ENCODE data around the gene MACROH2A2.

Gene MACROH2A2

GRCh38 chr10:70053218-70053840, 683 bp downstream of the MACROH2A2 start:
- Histone ChIP-seq H3K4me3 (ENCODE audit: insufficient read depth in 1 of 2, low read depth in 1 of 2, low read length in 2 of 2) (peak overlapping the region; percentile 75 to 80), H3K4ac (ENCODE audit: low read depth in 1 of 2, low read length in 2 of 2) (peak overlapping the region in 1 of 2 experiments; percentile 36), H4K8ac (ENCODE audit: low read length) (no peak overlapping the region), H3K14ac (ENCODE audit: low read length in 2 of 2) (no peak overlapping the region), H2BK12ac (ENCODE audit: low read length in 2 of 2) (no peak overlapping the region), H3K36me3 (ENCODE audit: control insufficient read depth in 1 of 2, insufficient read depth in 2 of 2, low read depth in 1 of 2, low read length in 2 of 2) (no peaks in the 10 kb centered on the region), H3K23ac (ENCODE audit: low read length in 2 of 2) (no peak overlapping the region), H2BK15ac (ENCODE audit: low read depth, poor library complexity, severe bottlenecking) (no peak overlapping the region), H3K9ac (ENCODE audit: low read length) (peak overlapping the region; percentile 75), H3K4me2 (ENCODE audit: low read length, poor library complexity, severe bottlenecking) (peak overlapping the region; percentile 52), H3K18ac (ENCODE audit: low read depth in 1 of 2, low read length in 2 of 2) (peak overlapping the region in 1 of 2 experiments; percentile 28), H3K9me3 (ENCODE audit: control insufficient read depth, low read length) (no peaks in the 10 kb centered on the region), H2AFZ (ENCODE audit: low read depth, low read length) (no peak overlapping the region), H4K91ac (ENCODE audit: low read length) (no peak overlapping the region), H2BK5ac (ENCODE audit: low read depth, low read length, poor library complexity, severe bottlenecking) (peak overlapping the region; percentile 39), H3K79me1 (replicated peaks; ENCODE audit: low read length, poor library complexity, severe bottlenecking) (peaks cover 12% of the 10 kb centered on the region), H2AK5ac (ENCODE audit: low read length, severe bottlenecking) (no peak overlapping the region), H3K4me1 (ENCODE audit: control insufficient read depth, insufficient read depth, low read depth, low read length) (peaks cover 8% of the 10 kb centered on the region), H2BK120ac (ENCODE audit: low read depth, low read length) (peak overlapping the region; percentile 20), H3K27ac (ENCODE audit: low read length, poor library complexity, severe bottlenecking) (peak overlapping the region; percentile 2), H3K27me3 (ENCODE audit: control insufficient read depth in 1 of 2, insufficient read depth in 1 of 2, low read length in 2 of 2) (peaks cover 10 to 19% of the 10 kb centered on the region in 2 experiments)
- DNase-seq = peak; percentile 22
- under 1% methylated on average over 37 of the region's 78 CpGs for WGBS

GRCh38 chr10:70053841-70054288, 1.2 kb downstream of the MACROH2A2 start:
- Histone ChIP-seq H2BK5ac (ENCODE audit: low read depth, low read length, poor library complexity, severe bottlenecking) (no peak overlapping the region), H3K27ac (ENCODE audit: low read length, poor library complexity, severe bottlenecking) (no peak overlapping the region), H3K79me1 (replicated peaks; ENCODE audit: low read length, poor library complexity, severe bottlenecking) (peaks cover 15% of the 10 kb centered on the region), H3K18ac (ENCODE audit: low read depth in 1 of 2, low read length in 2 of 2) (no peak overlapping the region), H3K9ac (ENCODE audit: low read length) (peak overlapping the region; percentile 75), H3K4ac (ENCODE audit: low read depth in 1 of 2, low read length in 2 of 2) (peak overlapping the region in 1 of 2 experiments; percentile 45), H3K14ac (ENCODE audit: low read length in 2 of 2) (no peak overlapping the region), H3K4me2 (ENCODE audit: low read length, poor library complexity, severe bottlenecking) (peak overlapping the region; percentile 52), H2AFZ (ENCODE audit: low read depth, low read length) (no peak overlapping the region), H2BK120ac (ENCODE audit: low read depth, low read length) (peak overlapping the region; percentile 9), H4K91ac (ENCODE audit: low read length) (no peak overlapping the region), H2BK15ac (ENCODE audit: low read depth, poor library complexity, severe bottlenecking) (no peak overlapping the region), H3K4me3 (ENCODE audit: insufficient read depth in 1 of 2, low read depth in 1 of 2, low read length in 2 of 2) (peak overlapping the region; percentile 75 to 80), H3K23ac (ENCODE audit: low read length in 2 of 2) (no peak overlapping the region), H3K36me3 (ENCODE audit: control insufficient read depth in 1 of 2, insufficient read depth in 2 of 2, low read depth in 1 of 2, low read length in 2 of 2) (no peaks in the 10 kb centered on the region), H2BK12ac (ENCODE audit: low read length in 2 of 2) (peak overlapping the region in 1 of 2 experiments; percentile 6), H3K4me1 (ENCODE audit: control insufficient read depth, insufficient read depth, low read depth, low read length) (peaks cover 8% of the 10 kb centered on the region), H2AK5ac (ENCODE audit: low read length, severe bottlenecking) (no peak overlapping the region), H3K9me3 (ENCODE audit: control insufficient read depth, low read length) (no peaks in the 10 kb centered on the region), H4K8ac (ENCODE audit: low read length) (no peak overlapping the region), H3K27me3 (ENCODE audit: control insufficient read depth in 1 of 2, insufficient read depth in 1 of 2, low read length in 2 of 2) (peaks cover 10 to 19% of the 10 kb centered on the region in 2 experiments)
- WGBS = 13% methylated on average over 33 of the region's 33 CpGs
- DNase-seq = no peak

- DNase-seq = no peak
- H4K91ac ChIP-seq (ENCODE audit: low read length) = no peak overlapping the region
- no peak overlapping the region for H3K14ac ChIP-seq (ENCODE audit: low read length in 2 of 2)
- no peak overlapping the region for H2BK120ac ChIP-seq (ENCODE audit: low read depth, low read length)
- H3K9me3 ChIP-seq (ENCODE audit: control insufficient read depth, low read length) = no peaks in the 10 kb centered on the region
- no peak overlapping the region for H2BK15ac ChIP-seq (ENCODE audit: low read depth, poor library complexity, severe bottlenecking)
- H3K9ac ChIP-seq (ENCODE audit: low read length) = no peak overlapping the region
- no peak overlapping the region for H2AK5ac ChIP-seq (ENCODE audit: low read length, severe bottlenecking)
- no peak overlapping the region for H4K8ac ChIP-seq (ENCODE audit: low read length)
- H3K27me3 ChIP-seq (ENCODE audit: control insufficient read depth in 1 of 2, insufficient read depth in 1 of 2, low read length in 2 of 2) = peaks cover 10 to 19% of the 10 kb centered on the region in 2 experiments
- peak overlapping the region; percentile 41 for H3K27ac ChIP-seq (ENCODE audit: low read length, poor library complexity, severe bottlenecking)
- no peak overlapping the region for H2BK12ac ChIP-seq (ENCODE audit: low read length in 2 of 2)
- no peak overlapping the region for H2BK5ac ChIP-seq (ENCODE audit: low read depth, low read length, poor library complexity, severe bottlenecking)
- H3K4me3 ChIP-seq (ENCODE audit: insufficient read depth in 1 of 2, low read depth in 1 of 2, low read length in 2 of 2) = no peak overlapping the region
- no peak overlapping the region for H3K23ac ChIP-seq (ENCODE audit: low read length in 2 of 2)
- H3K4me2 ChIP-seq (ENCODE audit: low read length, poor library complexity, severe bottlenecking) = no peak overlapping the region
- 73% methylated on average over 3 of the region's 4 CpGs for WGBS
- H3K4ac ChIP-seq (ENCODE audit: low read depth in 1 of 2, low read length in 2 of 2) = no peak overlapping the region
- H3K36me3 ChIP-seq (ENCODE audit: control insufficient read depth in 1 of 2, insufficient read depth in 2 of 2, low read depth in 1 of 2, low read length in 2 of 2) = peaks cover 0 to 4% of the 10 kb centered on the region in 2 experiments
- H3K4me1 ChIP-seq (ENCODE audit: control insufficient read depth, insufficient read depth, low read depth, low read length) = peaks cover 11% of the 10 kb centered on the region
- H2AFZ ChIP-seq (ENCODE audit: low read depth, low read length) = no peak overlapping the region
- H3K79me1 ChIP-seq (replicated peaks; ENCODE audit: low read length, poor library complexity, severe bottlenecking) = peaks cover 22% of the 10 kb centered on the region
- no peak overlapping the region for H3K18ac ChIP-seq (ENCODE audit: low read depth in 1 of 2, low read length in 2 of 2)
These were observed 2.3 kb downstream of the MACROH2A2 start for GRCh38 chr10:70054902-70055301.

- no peak overlapping the region for H3K14ac ChIP-seq (ENCODE audit: low read length in 2 of 2)
- no peak overlapping the region for H2BK15ac ChIP-seq (ENCODE audit: low read depth, poor library complexity, severe bottlenecking)
- H3K27me3 ChIP-seq (ENCODE audit: control insufficient read depth in 1 of 2, insufficient read depth in 1 of 2, low read length in 2 of 2) = peaks cover 10 to 19% of the 10 kb centered on the region in 2 experiments
- no peak overlapping the region for H3K9ac ChIP-seq (ENCODE audit: low read length)
- peaks cover 28% of the 10 kb centered on the region for H3K79me1 ChIP-seq (replicated peaks; ENCODE audit: low read length, poor library complexity, severe bottlenecking)
- no peak overlapping the region for H3K4me3 ChIP-seq (ENCODE audit: insufficient read depth in 1 of 2, low read depth in 1 of 2, low read length in 2 of 2)
- no peak overlapping the region for H2BK5ac ChIP-seq (ENCODE audit: low read depth, low read length, poor library complexity, severe bottlenecking)
- H4K8ac ChIP-seq (ENCODE audit: low read length) = no peak overlapping the region
- H3K4ac ChIP-seq (ENCODE audit: low read depth in 1 of 2, low read length in 2 of 2) = no peak overlapping the region
- H3K27ac ChIP-seq (ENCODE audit: low read length, poor library complexity, severe bottlenecking) = peak overlapping the region; percentile 31
- no peak for DNase-seq
- WGBS = 100% methylated on average over 1 of the region's 1 CpG
- H2BK12ac ChIP-seq (ENCODE audit: low read length in 2 of 2) = no peak overlapping the region
- no peak overlapping the region for H3K4me2 ChIP-seq (ENCODE audit: low read length, poor library complexity, severe bottlenecking)
- no peak overlapping the region for H3K18ac ChIP-seq (ENCODE audit: low read depth in 1 of 2, low read length in 2 of 2)
- no peaks in the 10 kb centered on the region for H3K9me3 ChIP-seq (ENCODE audit: control insufficient read depth, low read length)
- peaks cover 11% of the 10 kb centered on the region for H3K4me1 ChIP-seq (ENCODE audit: control insufficient read depth, insufficient read depth, low read depth, low read length)
- peaks cover 0 to 5% of the 10 kb centered on the region in 2 experiments for H3K36me3 ChIP-seq (ENCODE audit: control insufficient read depth in 1 of 2, insufficient read depth in 2 of 2, low read depth in 1 of 2, low read length in 2 of 2)
- no peak overlapping the region for H2BK120ac ChIP-seq (ENCODE audit: low read depth, low read length)
- no peak overlapping the region for H4K91ac ChIP-seq (ENCODE audit: low read length)
- H3K23ac ChIP-seq (ENCODE audit: low read length in 2 of 2) = no peak overlapping the region
- no peak overlapping the region for H2AFZ ChIP-seq (ENCODE audit: low read depth, low read length)
- H2AK5ac ChIP-seq (ENCODE audit: low read length, severe bottlenecking) = no peak overlapping the region
These were observed 2.9 kb downstream of the MACROH2A2 start for GRCh38 chr10:70055550-70055949.
